HEK293 (cell line): ENCODE data around the gene MAN1C1.

ENCODE experiments used
- CTCF ChIA-PET: fragments of 350-600 bp; formaldehyde crosslinking; extraction: SDS; loops from one replicate; lab custom pipeline; 2021; ENCODE audit warnings: antibody characterized with exemption; lab: Yijun Ruan, JAX
- POLR2A ChIA-PET: fragments of 300-600 bp; formaldehyde crosslinking; extraction: SDS; loops from one replicate; lab custom pipeline; 2020; ENCODE audit warnings: antibody characterized with exemption, inconsistent platforms; lab: Yijun Ruan, JAX
- H3K27ac ChIP-seq: fragments of 200-500 bp; sonication (Bioruptor generic); 2 replicates; pipeline ENCODE4 v1.5.1; 2014; ENCODE audit warnings: low read depth, low read length, control low read depth, inconsistent platforms; ENCODE audit errors: extremely low read depth
- H3K36me3 ChIP-seq, 2 experiments: fragments of 200-500 bp in 1 of 2; sonication (Bioruptor generic) in 1 of 2; 1 replicate in 1 of 2; 2 replicates in 1 of 2; pipeline ENCODE4 v1.5.1; 2014 to 2017; ENCODE audit warnings: inconsistent platforms in 2 of 2, low read length in 2 of 2; ENCODE audit not compliant: control insufficient read depth in 2 of 2, insufficient read depth in 1 of 2
- H3K4me1 ChIP-seq: fragments of 200-500 bp; sonication (Bioruptor generic); 2 replicates; pipeline ENCODE4 v1.5.1; 2014; ENCODE audit warnings: mild to moderate bottlenecking, low read length, inconsistent platforms; ENCODE audit not compliant: control insufficient read depth, insufficient read depth
- H3K4me3 ChIP-seq: 2 replicates; pipeline ENCODE4 v1.5.1; 2011; ENCODE audit warnings: low read depth, mild to moderate bottlenecking, control low read depth, low read length, moderate library complexity
- H3K9me3 ChIP-seq: fragments of 200-500 bp; sonication (Bioruptor generic); 2 replicates; pipeline ENCODE4 v1.5.1; 2014; ENCODE audit warnings: low read depth, low read length, inconsistent platforms; ENCODE audit not compliant: control insufficient read depth, insufficient read depth
- FEZF1 ChIP-seq: fragments of 450-650 bp; formaldehyde crosslinking; IDR thresholded peaks from 2 replicates; pipeline ENCODE4 v1.5.1; 2016; ENCODE audit warnings: missing biosample characterization, missing genetic modification characterization
- HOXD13 ChIP-seq: sonication (generic); formaldehyde crosslinking; IDR thresholded peaks from 2 replicates; pipeline ENCODE4 v1.8.0; 2022; ENCODE audit warnings: missing genetic modification reagents, borderline replicate concordance
- ZBTB20 ChIP-seq: fragments of 450-650 bp; formaldehyde crosslinking; IDR thresholded peaks from 2 replicates; pipeline ENCODE4 v1.5.1; 2016; ENCODE audit warnings: missing biosample characterization, missing genetic modification characterization
- ZNF16 ChIP-seq: fragments of 450-650 bp; formaldehyde crosslinking; IDR thresholded peaks from 2 replicates; pipeline ENCODE4 v1.5.1; 2016; ENCODE audit warnings: low read depth, missing biosample characterization, missing genetic modification characterization
- ZNF223 ChIP-seq: fragments of 450-650 bp; formaldehyde crosslinking; IDR thresholded peaks from 2 replicates; pipeline ENCODE4 v1.5.1; 2016; ENCODE audit warnings: missing biosample characterization, missing genetic modification characterization
- ZNF292 ChIP-seq: fragments of 450-650 bp; formaldehyde crosslinking; IDR thresholded peaks from 2 replicates; pipeline ENCODE4 v1.5.1; 2016; ENCODE audit warnings: low read depth, missing biosample characterization, missing genetic modification characterization, borderline replicate concordance
- ZNF335 ChIP-seq: fragments of 450-650 bp; formaldehyde crosslinking; conservative IDR thresholded peaks from 2 replicates; pipeline ENCODE4 v1.5.1; 2016; ENCODE audit warnings: missing biosample characterization, missing genetic modification characterization
- ZNF530 ChIP-seq: fragments of 450-650 bp; formaldehyde crosslinking; IDR thresholded peaks from 2 replicates; pipeline ENCODE4 v1.5.1; 2016; ENCODE audit warnings: low read depth, missing biosample characterization, missing genetic modification characterization
- ZNF571 ChIP-seq: fragments of 450-650 bp; formaldehyde crosslinking; IDR thresholded peaks from 2 replicates; pipeline ENCODE4 v1.5.0; 2017; ENCODE audit warnings: missing biosample characterization, missing genetic modification characterization
- ZNF610 ChIP-seq: fragments of 450-650 bp; formaldehyde crosslinking; IDR thresholded peaks from 2 replicates; pipeline ENCODE4 v1.5.1; 2016; ENCODE audit warnings: missing biosample characterization, missing genetic modification characterization, borderline replicate concordance
- ZNF777 ChIP-seq: fragments of 450-650 bp; formaldehyde crosslinking; IDR thresholded peaks from 2 replicates; pipeline ENCODE4 v1.5.1; 2017; ENCODE audit warnings: missing biosample characterization, missing genetic modification characterization, borderline replicate concordance
- TF ChIP-seq, protein P1 (sequence below): fragments of 450-650 bp; formaldehyde crosslinking; IDR thresholded peaks from 2 replicates; pipeline ENCODE4 v1.5.1; 2017; ENCODE audit warnings: missing biosample characterization, missing genetic modification characterization
- TF ChIP-seq, protein P2 (sequence below): fragments of 450-650 bp; formaldehyde crosslinking; IDR thresholded peaks from 2 replicates; pipeline ENCODE4 v1.5.1; 2016; ENCODE audit warnings: missing biosample characterization, missing genetic modification characterization
- TF ChIP-seq, protein P3 (sequence below): fragments of 450-650 bp; formaldehyde crosslinking; IDR thresholded peaks from 2 replicates; pipeline ENCODE4 v1.5.1; 2016; ENCODE audit warnings: missing biosample characterization, missing genetic modification characterization, borderline replicate concordance
- TF ChIP-seq, protein P4 (sequence below): fragments of 450-650 bp; formaldehyde crosslinking; IDR thresholded peaks from 2 replicates; pipeline ENCODE4 v1.5.1; 2016; ENCODE audit warnings: missing biosample characterization, missing genetic modification characterization

The MAN1C1 gene

DNA sequence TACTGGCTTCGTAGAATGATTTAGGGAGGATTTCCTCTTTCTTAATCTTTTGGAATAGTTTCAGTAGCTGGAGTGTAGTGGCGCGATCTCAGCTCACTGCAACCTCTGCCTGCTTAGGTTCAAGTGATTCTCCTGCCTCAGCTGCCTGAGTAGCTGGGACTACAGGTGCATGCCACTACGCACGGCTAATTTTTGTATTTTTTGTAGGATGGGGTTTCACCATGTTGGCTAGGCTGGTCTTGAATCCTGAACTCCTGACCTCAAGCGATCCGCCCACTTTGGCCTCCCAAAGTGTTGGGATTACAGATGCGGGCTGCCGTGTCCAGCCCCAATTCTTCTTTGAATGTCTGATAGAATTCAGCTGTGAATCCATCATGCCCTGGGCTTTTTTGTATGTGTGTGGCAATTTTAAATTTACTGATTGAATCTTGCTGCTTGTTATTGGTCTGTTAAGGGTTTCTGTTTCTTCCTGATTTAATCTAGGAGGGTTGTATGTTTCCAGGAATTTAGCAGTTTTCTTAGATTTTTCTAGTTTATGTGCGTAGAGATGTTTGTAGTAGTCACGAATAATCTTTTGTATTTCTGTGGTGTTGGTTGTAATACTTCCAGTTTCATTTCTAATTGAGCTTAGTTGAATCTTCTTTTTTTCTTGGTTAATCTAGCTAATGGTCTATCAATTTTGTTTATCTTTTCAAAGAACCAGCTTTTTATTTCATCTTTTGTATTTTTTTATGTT, 15.3 kb downstream of the MAN1C1 start:
- H3K4me1 ChIP-seq = no peaks in the 10 kb centered on the region
- POLR2A ChIA-PET = interaction anchor here (0.7 kb wide), 2 partner anchors 13 to 38 kb away, joined by 4 read pairs; no protein-coding TSS in a partner anchor
- CTCF ChIA-PET = interaction anchor here (0.7 to 1.0 kb wide), 3 partner anchors 13 to 166 kb away, joined by 3 to 4 read pairs (median 3); no protein-coding TSS in a partner anchor
- TF ChIP-seq ZNF223 (no peak), HOXD13 (CRISPR knock-in tag) (no peak), ZNF571 (no peak), ZNF610 (no peak)
- TF ChIP-seq, protein P1, sequence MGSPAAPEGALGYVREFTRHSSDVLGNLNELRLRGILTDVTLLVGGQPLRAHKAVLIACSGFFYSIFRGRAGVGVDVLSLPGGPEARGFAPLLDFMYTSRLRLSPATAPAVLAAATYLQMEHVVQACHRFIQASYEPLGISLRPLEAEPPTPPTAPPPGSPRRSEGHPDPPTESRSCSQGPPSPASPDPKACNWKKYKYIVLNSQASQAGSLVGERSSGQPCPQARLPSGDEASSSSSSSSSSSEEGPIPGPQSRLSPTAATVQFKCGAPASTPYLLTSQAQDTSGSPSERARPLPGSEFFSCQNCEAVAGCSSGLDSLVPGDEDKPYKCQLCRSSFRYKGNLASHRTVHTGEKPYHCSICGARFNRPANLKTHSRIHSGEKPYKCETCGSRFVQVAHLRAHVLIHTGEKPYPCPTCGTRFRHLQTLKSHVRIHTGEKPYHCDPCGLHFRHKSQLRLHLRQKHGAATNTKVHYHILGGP (tag by site-specific recombination) = no peak
- no peaks in the 10 kb centered on the region for H3K36me3 ChIP-seq
- no peak overlapping the region for H3K4me3 ChIP-seq
- no peak overlapping the region for H3K27ac ChIP-seq
- no peaks in the 10 kb centered on the region for H3K9me3 ChIP-seq

DNA sequence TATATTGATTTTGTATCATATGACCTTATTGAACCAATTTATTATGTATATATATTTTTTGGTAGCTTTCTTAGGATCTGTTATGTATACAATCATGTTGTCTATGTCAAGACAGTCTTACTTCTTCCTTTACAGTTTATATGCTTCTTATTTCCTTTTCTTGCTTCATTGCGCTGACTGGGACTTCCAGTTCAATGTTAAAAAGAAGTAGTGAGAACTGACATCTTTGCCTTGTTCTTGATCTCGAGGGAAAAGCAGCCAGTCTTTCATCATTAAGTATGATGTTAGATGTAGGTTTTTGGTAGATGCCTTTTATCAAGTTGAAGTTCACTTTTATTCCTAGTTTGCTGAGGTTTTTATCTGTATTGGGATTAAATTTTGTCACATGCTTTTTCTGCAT, 17.5 kb downstream of the MAN1C1 start:
- TF ChIP-seq ZNF777 (tag by site-specific recombination) = no peak
- TF ChIP-seq FEZF1 (tag by site-specific recombination) = no peak
- TF ChIP-seq, protein P2, sequence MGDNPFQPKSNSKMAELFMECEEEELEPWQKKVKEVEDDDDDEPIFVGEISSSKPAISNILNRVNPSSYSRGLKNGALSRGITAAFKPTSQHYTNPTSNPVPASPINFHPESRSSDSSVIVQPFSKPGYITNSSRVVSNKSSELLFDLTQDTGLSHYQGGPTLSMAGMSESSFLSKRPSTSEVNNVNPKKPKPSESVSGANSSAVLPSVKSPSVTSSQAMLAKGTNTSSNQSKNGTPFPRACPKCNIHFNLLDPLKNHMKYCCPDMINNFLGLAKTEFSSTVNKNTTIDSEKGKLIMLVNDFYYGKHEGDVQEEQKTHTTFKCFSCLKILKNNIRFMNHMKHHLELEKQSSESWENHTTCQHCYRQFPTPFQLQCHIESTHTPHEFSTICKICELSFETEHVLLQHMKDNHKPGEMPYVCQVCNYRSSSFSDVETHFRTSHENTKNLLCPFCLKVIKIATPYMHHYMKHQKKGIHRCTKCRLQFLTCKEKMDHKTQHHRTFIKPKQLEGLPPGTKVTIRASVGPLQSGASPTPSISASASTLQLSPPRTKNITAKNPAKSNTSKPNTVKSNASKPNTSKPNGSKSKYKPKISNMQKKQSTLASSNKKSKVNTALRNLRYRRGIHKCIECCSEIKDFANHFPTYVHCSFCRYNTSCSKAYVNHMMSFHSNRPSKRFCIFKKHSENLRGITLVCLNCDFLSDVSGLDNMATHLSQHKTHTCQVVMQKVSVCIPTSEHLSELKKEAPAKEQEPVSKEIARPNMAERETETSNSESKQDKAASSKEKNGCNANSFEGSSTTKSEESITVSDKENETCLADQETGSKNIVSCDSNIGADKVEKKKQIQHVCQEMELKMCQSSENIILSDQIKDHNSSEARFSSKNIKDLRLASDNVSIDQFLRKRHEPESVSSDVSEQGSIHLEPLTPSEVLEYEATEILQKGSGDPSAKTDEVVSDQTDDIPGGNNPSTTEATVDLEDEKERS = no peak
- TF ChIP-seq ZNF530 (tag by site-specific recombination) = no peak
- no peak for TF ChIP-seq ZNF292
- TF ChIP-seq ZBTB20 (tag by site-specific recombination) = no peak
- TF ChIP-seq, protein P3, sequence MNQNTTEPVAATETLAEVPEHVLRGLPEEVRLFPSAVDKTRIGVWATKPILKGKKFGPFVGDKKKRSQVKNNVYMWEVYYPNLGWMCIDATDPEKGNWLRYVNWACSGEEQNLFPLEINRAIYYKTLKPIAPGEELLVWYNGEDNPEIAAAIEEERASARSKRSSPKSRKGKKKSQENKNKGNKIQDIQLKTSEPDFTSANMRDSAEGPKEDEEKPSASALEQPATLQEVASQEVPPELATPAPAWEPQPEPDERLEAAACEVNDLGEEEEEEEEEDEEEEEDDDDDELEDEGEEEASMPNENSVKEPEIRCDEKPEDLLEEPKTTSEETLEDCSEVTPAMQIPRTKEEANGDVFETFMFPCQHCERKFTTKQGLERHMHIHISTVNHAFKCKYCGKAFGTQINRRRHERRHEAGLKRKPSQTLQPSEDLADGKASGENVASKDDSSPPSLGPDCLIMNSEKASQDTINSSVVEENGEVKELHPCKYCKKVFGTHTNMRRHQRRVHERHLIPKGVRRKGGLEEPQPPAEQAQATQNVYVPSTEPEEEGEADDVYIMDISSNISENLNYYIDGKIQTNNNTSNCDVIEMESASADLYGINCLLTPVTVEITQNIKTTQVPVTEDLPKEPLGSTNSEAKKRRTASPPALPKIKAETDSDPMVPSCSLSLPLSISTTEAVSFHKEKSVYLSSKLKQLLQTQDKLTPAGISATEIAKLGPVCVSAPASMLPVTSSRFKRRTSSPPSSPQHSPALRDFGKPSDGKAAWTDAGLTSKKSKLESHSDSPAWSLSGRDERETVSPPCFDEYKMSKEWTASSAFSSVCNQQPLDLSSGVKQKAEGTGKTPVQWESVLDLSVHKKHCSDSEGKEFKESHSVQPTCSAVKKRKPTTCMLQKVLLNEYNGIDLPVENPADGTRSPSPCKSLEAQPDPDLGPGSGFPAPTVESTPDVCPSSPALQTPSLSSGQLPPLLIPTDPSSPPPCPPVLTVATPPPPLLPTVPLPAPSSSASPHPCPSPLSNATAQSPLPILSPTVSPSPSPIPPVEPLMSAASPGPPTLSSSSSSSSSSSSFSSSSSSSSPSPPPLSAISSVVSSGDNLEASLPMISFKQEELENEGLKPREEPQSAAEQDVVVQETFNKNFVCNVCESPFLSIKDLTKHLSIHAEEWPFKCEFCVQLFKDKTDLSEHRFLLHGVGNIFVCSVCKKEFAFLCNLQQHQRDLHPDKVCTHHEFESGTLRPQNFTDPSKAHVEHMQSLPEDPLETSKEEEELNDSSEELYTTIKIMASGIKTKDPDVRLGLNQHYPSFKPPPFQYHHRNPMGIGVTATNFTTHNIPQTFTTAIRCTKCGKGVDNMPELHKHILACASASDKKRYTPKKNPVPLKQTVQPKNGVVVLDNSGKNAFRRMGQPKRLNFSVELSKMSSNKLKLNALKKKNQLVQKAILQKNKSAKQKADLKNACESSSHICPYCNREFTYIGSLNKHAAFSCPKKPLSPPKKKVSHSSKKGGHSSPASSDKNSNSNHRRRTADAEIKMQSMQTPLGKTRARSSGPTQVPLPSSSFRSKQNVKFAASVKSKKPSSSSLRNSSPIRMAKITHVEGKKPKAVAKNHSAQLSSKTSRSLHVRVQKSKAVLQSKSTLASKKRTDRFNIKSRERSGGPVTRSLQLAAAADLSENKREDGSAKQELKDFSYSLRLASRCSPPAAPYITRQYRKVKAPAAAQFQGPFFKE (tag by site-specific recombination) = no peak
- TF ChIP-seq ZNF335 (tag by site-specific recombination) = no peak
- no peak for TF ChIP-seq ZNF16 (tag by site-specific recombination)
- TF ChIP-seq, protein P4, sequence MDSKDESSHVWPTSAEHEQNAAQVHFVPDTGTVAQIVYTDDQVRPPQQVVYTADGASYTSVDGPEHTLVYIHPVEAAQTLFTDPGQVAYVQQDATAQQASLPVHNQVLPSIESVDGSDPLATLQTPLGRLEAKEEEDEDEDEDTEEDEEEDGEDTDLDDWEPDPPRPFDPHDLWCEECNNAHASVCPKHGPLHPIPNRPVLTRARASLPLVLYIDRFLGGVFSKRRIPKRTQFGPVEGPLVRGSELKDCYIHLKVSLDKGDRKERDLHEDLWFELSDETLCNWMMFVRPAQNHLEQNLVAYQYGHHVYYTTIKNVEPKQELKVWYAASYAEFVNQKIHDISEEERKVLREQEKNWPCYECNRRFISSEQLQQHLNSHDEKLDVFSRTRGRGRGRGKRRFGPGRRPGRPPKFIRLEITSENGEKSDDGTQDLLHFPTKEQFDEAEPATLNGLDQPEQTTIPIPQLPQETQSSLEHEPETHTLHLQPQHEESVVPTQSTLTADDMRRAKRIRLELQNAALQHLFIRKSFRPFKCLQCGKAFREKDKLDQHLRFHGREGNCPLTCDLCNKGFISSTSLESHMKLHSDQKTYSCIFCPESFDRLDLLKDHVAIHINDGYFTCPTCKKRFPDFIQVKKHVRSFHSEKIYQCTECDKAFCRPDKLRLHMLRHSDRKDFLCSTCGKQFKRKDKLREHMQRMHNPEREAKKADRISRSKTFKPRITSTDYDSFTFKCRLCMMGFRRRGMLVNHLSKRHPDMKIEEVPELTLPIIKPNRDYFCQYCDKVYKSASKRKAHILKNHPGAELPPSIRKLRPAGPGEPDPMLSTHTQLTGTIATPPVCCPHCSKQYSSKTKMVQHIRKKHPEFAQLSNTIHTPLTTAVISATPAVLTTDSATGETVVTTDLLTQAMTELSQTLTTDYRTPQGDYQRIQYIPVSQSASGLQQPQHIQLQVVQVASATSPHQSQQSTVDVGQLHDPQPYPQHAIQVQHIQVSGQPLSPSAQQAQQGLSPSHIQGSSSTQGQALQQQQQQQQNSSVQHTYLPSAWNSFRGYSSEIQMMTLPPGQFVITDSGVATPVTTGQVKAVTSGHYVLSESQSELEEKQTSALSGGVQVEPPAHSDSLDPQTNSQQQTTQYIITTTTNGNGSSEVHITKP (tag by site-specific recombination) = no peak
- TF ChIP-seq, all 188 proteins: peak for 0
- Histone ChIP-seq H3K36me3 (no peaks in the 10 kb centered on the region), H3K27ac (no peak overlapping the region), H3K4me1 (no peaks in the 10 kb centered on the region), H3K9me3 (no peaks in the 10 kb centered on the region), H3K4me3 (no peak overlapping the region)
- ChIA-PET POLR2A (no interaction called here), CTCF (interaction anchor here (0.6 to 0.7 kb wide), 3 partner anchors 11 to 93 kb away, joined by 3 to 5 read pairs (median 3); no protein-coding TSS in a partner anchor)
